H1 (cell line): ENCODE data around the gene ATXN2L. TPM values are rescaled to one million over a fixed set of nuclear protein-coding genes. Genes with fewer than 3 reads are reported as not detected.

Source experiments
- CTCF ChIA-PET: fragments of 300-600 bp; sonication (Branson Sonifier 250); formaldehyde crosslinking; loops from one replicate; lab custom pipeline; 2021; ENCODE audit not compliant: partially characterized antibody; lab: Charles Lee
- POLR2A ChIA-PET: fragments of 300-600 bp; sonication (Branson Sonifier 250); formaldehyde crosslinking; loops from one replicate; lab custom pipeline; 2021; ENCODE audit warnings: inconsistent platforms; ENCODE audit not compliant: partially characterized antibody; lab: Charles Lee
- DNase-seq, 2 experiments: peaks; one replicate each; pipeline versions ENCODE4 v3.0.0 to v3.0.0-alpha.2; 2010 to 2022; ENCODE audit warnings: low spot score in 2 of 2, low read depth in 1 of 2, mixed read lengths in 1 of 2
- FAIRE-seq: peaks from 2 replicates; lab custom pipeline; 2011; peaks lifted over from hg19 to GRCh38; lab: Jason Lieb, UNC
- H2AFZ ChIP-seq: 2 replicates; pipeline ENCODE4 v1.8.1; 2012; ENCODE audit warnings: low read length, inconsistent platforms
- H2AK5ac ChIP-seq: 2 replicates; pipeline ENCODE4 v1.6.1; 2013; ENCODE audit warnings: low read depth, low read length
- H2BK120ac ChIP-seq: replicated peaks from 2 replicates; pipeline ENCODE3; 2013; ENCODE audit warnings: low read depth, low read length, inconsistent platforms
- H2BK12ac ChIP-seq: 2 replicates; pipeline ENCODE4 v1.6.1; 2013; ENCODE audit warnings: low read depth, low read length
- H2BK15ac ChIP-seq: 2 replicates; pipeline ENCODE4 v1.6.1; 2013; ENCODE audit warnings: low read length
- H2BK20ac ChIP-seq: 2 replicates; pipeline ENCODE4 v1.6.1; 2013; ENCODE audit warnings: low read length
- H2BK5ac ChIP-seq: 2 replicates; pipeline ENCODE4 v1.6.1; 2013; ENCODE audit warnings: low read depth, low read length
- H3K14ac ChIP-seq: 2 replicates; pipeline ENCODE4 v1.6.1; 2013; ENCODE audit warnings: inconsistent platforms; ENCODE audit not compliant: insufficient read length
- H3K18ac ChIP-seq: 2 replicates; pipeline ENCODE4 v1.6.1; 2013; ENCODE audit warnings: low read length; ENCODE audit errors: extremely low read depth
- H3K23ac ChIP-seq: 2 replicates; pipeline ENCODE4 v1.6.1; 2013; ENCODE audit warnings: inconsistent platforms; ENCODE audit not compliant: insufficient read length
- H3K23me2 ChIP-seq: 2 replicates; pipeline ENCODE4 v1.6.1; 2013; ENCODE audit warnings: low read depth, low read length
- H3K27ac ChIP-seq: 2 replicates; pipeline ENCODE4 v1.6.1; 2011; ENCODE audit warnings: low read depth, low read length, inconsistent platforms
- H3K27me3 ChIP-seq, 4 experiments: replicated peaks in 1 of 4; 1 replicate in 1 of 4; 2 replicates in 3 of 4; pipeline versions ENCODE4 v1.6.1 to v1.8.1; 2011 to 2013; ENCODE audit warnings: low read length in 3 of 4, mild to moderate bottlenecking in 3 of 4, inconsistent platforms in 2 of 4, mixed read lengths in 2 of 4, moderate library complexity in 1 of 4; ENCODE audit not compliant: control insufficient read depth in 3 of 4, insufficient read depth in 3 of 4; ENCODE audit errors: extremely low read depth in 1 of 4
- H3K36me3 ChIP-seq, 4 experiments: 2 replicates each; pipeline versions ENCODE4 v1.6.1 to v1.8.1; 2011 to 2013; ENCODE audit warnings: mild to moderate bottlenecking in 4 of 4, low read length in 3 of 4, moderate library complexity in 2 of 4, control low read depth in 1 of 4, inconsistent platforms in 1 of 4; ENCODE audit not compliant: insufficient read depth in 4 of 4, control insufficient read depth in 2 of 4
- H3K4ac ChIP-seq: replicated peaks from 2 replicates; pipeline ENCODE3; 2013; ENCODE audit warnings: low read length, low read depth, mixed read lengths, inconsistent platforms; ENCODE audit not compliant: insufficient read length
- H3K4me1 ChIP-seq, 4 experiments: replicated peaks in 1 of 4; 1 replicate in 1 of 4; 2 replicates in 3 of 4; pipeline versions ENCODE4 v1.6.1 to v1.8.1; 2011 to 2013; ENCODE audit warnings: low read length in 3 of 4, inconsistent platforms in 2 of 4, mixed read lengths in 1 of 4; ENCODE audit not compliant: insufficient read depth in 4 of 4, control insufficient read depth in 3 of 4
- H3K4me2 ChIP-seq, 2 experiments: 2 replicates each; pipeline versions ENCODE4 v1.6.1 to v1.8.1; 2011 to 2013; ENCODE audit warnings: low read depth in 2 of 2, low read length in 2 of 2, control low read depth in 1 of 2, inconsistent platforms in 1 of 2, mild to moderate bottlenecking in 1 of 2; ENCODE audit not compliant: insufficient read depth in 1 of 2
- H3K4me3 ChIP-seq, 4 experiments: fragments of 200-600, 300-600 bp in 1 of 4; sonication (generic), shearing (Covaris generic), sonication (Bioruptor Twin) in 1 of 4; 2 replicates each; pipeline versions ENCODE4 v1.5.1 to v1.8.1; 2011 to 2016; ENCODE audit warnings: low read length in 4 of 4, low read depth in 3 of 4, control low read depth in 2 of 4, inconsistent platforms in 2 of 4, mild to moderate bottlenecking in 2 of 4, mixed read lengths in 1 of 4, moderate library complexity in 1 of 4; ENCODE audit not compliant: insufficient read depth in 2 of 4; ENCODE audit errors: extremely low read depth in 1 of 4
- H3K56ac ChIP-seq: replicated peaks from 2 replicates; pipeline ENCODE3; 2013; ENCODE audit warnings: low read depth, mild to moderate bottlenecking, mixed read lengths, low read length, inconsistent platforms; ENCODE audit not compliant: insufficient read length
- H3K79me1 ChIP-seq: 2 replicates; pipeline ENCODE4 v1.6.1; 2013; ENCODE audit warnings: low read depth, low read length, control low read depth
- H3K79me2 ChIP-seq, 2 experiments: 2 replicates each; pipeline versions ENCODE4 v1.6.1 to v1.8.1; 2012 to 2013; ENCODE audit warnings: low read length in 2 of 2, mild to moderate bottlenecking in 2 of 2, inconsistent platforms in 1 of 2; ENCODE audit not compliant: insufficient read depth in 2 of 2, control insufficient read depth in 1 of 2
- H3K9ac ChIP-seq, 4 experiments: replicated peaks in 1 of 4; 1 replicate in 1 of 4; 2 replicates in 3 of 4; pipeline versions ENCODE4 v1.6.1 to v1.8.1; 2011 to 2013; ENCODE audit warnings: low read depth in 3 of 4, low read length in 3 of 4, control low read depth in 2 of 4, mild to moderate bottlenecking in 2 of 4, moderate library complexity in 2 of 4, inconsistent platforms in 1 of 4; ENCODE audit errors: extremely low read depth in 1 of 4
- H3K9me3 ChIP-seq, 2 experiments: 2 replicates each; pipeline versions ENCODE4 v1.6.1 to v1.8.1; 2012 to 2013; ENCODE audit warnings: mild to moderate bottlenecking in 2 of 2, moderate library complexity in 2 of 2, control low read depth in 1 of 2, inconsistent platforms in 1 of 2, low read depth in 1 of 2, low read length in 1 of 2, mixed read lengths in 1 of 2; ENCODE audit not compliant: insufficient read depth in 2 of 2
- H4K20me1 ChIP-seq, 2 experiments: replicated peaks in 1 of 2; 2 replicates each; pipeline versions ENCODE3 to v1.8.1; 2011 to 2013; ENCODE audit warnings: inconsistent platforms in 2 of 2, low read length in 2 of 2, mild to moderate bottlenecking in 1 of 2; ENCODE audit not compliant: insufficient read depth in 2 of 2, control insufficient read depth in 1 of 2
- H4K5ac ChIP-seq: 2 replicates; pipeline ENCODE4 v1.6.1; 2013; ENCODE audit warnings: low read length, low read depth, mixed read lengths, inconsistent platforms; ENCODE audit not compliant: insufficient read length
- H4K8ac ChIP-seq: 2 replicates; pipeline ENCODE4 v1.8.0; 2013; ENCODE audit warnings: mild to moderate bottlenecking, moderate library complexity, low read length, inconsistent platforms; ENCODE audit not compliant: insufficient read depth; ENCODE audit errors: extremely low read depth
- H4K91ac ChIP-seq: replicated peaks from 2 replicates; pipeline ENCODE3; 2013; ENCODE audit warnings: low read length, mixed read lengths, inconsistent platforms; ENCODE audit not compliant: insufficient read length
- JUN ChIP-seq: IDR thresholded peaks from 2 replicates; pipeline ENCODE4 v1.6.1; 2011; ENCODE audit warnings: low read depth, mild to moderate bottlenecking, improper control_type of control experiment, low read length
- POLR2A ChIP-seq, 2 experiments: IDR thresholded peaks; 1 replicate in 1 of 2; 2 replicates in 1 of 2; pipeline ENCODE4 v1.6.1; 2011; ENCODE audit warnings: low read depth in 2 of 2, low read length in 2 of 2, mild to moderate bottlenecking in 2 of 2; ENCODE audit errors: control extremely low read depth in 1 of 2
- WGBS, 2 experiments: shearing (Covaris generic) in 1 of 2; methylation state at CpG; one replicate each; pipeline versions ENCODE4 v1.1.6 to v1.1.7; 2013 to 2015; ENCODE audit warnings: low lambda C conversion rate in 2 of 2, mixed read lengths in 2 of 2, inconsistent platforms in 1 of 2, low coverage in 1 of 2, missing lambda C conversion rate in 1 of 2; ENCODE audit not compliant: insufficient replicate concordance in 2 of 2, insufficient coverage in 1 of 2, insufficient read length in 1 of 2; ENCODE audit errors: extremely low coverage in 1 of 2, missing lambda C conversion rate in 1 of 2; 5-methylcytosine and 5-hydroxymethylcytosine counted together
- polyA plus RNA-seq, 7 experiments: library from polyadenylated mRNA; depleted of rRNA in 3 of 7; stranded (reverse) in 5 of 7; unstranded in 2 of 7; fragments of >200 nt in 5 of 7; fragments of 200-250 nt in 2 of 7; gene quantifications; 1 replicate in 5 of 7; 2 replicates in 1 of 7; 4 replicates in 1 of 7; pipeline versions ENCODE4 v1.2.1 to v1.2.3, GENCODE V29; 2011 to 2013; ENCODE audit warnings: missing spikeins in 2 of 7, mixed read lengths in 2 of 7
- total RNA-seq: library from RNA; stranded (reverse); fragmentation: NEBNext Ultra II Directional; extraction: Animal tissue kit (Norgen Biotek cat#: 25700); gene quantifications from 2 replicates; pipeline ENCODE4 v1.2.1, GENCODE V29; 2021

ATXN2L gene
- total and polyA plus RNA-seq, 2 of the 8 experiments (the other 6 are each of a cell fraction or from before 2014, with no cell fraction given): 79.1 to 227 TPM

- no peak for TF ChIP-seq JUN
- 0 out of 3 replicates have a peak, but pooled peaks of 1 of the 2 experiments have one; percentile 23 for TF ChIP-seq POLR2A (IDR thresholded peaks at IDR 0.05; ENCODE audit: control extremely low read depth in 1 of 2, low read depth in 2 of 2, low read length in 2 of 2)
- TF ChIP-seq, all 59 proteins: peak for 1
- ChIA-PET POLR2A (interaction anchor here (0.9 to 23.4 kb wide), 5 partner anchors 12 to 101 kb away, joined by 3 to 756 read pairs (median 159); partner anchors contain the start of genes ATP2A1, ATXN2L and SH2B1), CTCF (interaction anchor here (1.1 to 4.8 kb wide), 4 partner anchors 8 to 101 kb away, joined by 5 to 34 read pairs (median 17); partner anchors contain the start of gene SH2B1)
- Histone ChIP-seq H2BK12ac (no peak overlapping the region), H3K9me3 (no peaks in the 10 kb centered on the region), H3K27ac (no peak overlapping the region), H3K23me2 (peaks cover 14% of the 10 kb centered on the region), H3K9ac (no peak overlapping the region), H2BK5ac (no peak overlapping the region), H3K4me2 (peak overlapping the region in 1 of 2 experiments; percentile 71; a peak in 1 of 4 replicates), H3K18ac (no peak overlapping the region), H3K4me3 (0 out of 8 replicates have a peak overlapping the region, but pooled peaks of 1 of the 4 experiments have one; percentile 96), H4K20me1 (peaks cover 2 to 14% of the 10 kb centered on the region in 2 experiments), H3K36me3 (peaks cover 17 to 32% (median 28%) of the 10 kb centered on the region in 4 experiments), H4K5ac (no peak overlapping the region), H3K79me1 (0 out of 2 replicates have a peak, but pooled peaks cover 2% of the 10 kb centered on the region), H3K23ac (no peak overlapping the region), H3K79me2 (peaks cover 0 to 20% of the 10 kb centered on the region in 2 experiments; a peak in 3 of 4 replicates), H2BK15ac (no peak overlapping the region), H3K4me1 (peaks cover 0 to 7% (median 3%) of the 10 kb centered on the region in 4 experiments; a peak in 5 of 7 replicates), H3K4ac (no peak overlapping the region), H2AFZ (no peak overlapping the region), H4K8ac (peak overlapping the region; percentile 48; the same call in 1 of the 2 replicates), H3K27me3 (no peaks in the 10 kb centered on the region), H2BK120ac (no peak overlapping the region), H3K14ac (no peak overlapping the region), H3K56ac (no peak overlapping the region), H2BK20ac (no peak overlapping the region), H2AK5ac (no peak overlapping the region), H4K91ac (no peak overlapping the region)
- DNase-seq (no peak), FAIRE-seq (no peak)
- WGBS, 2 experiments: 90% methylated on average over 16 of the region's 19 CpGs; no CpG with 5 or more reads in 1 of the 2 experiments
These were observed 21.6 kb downstream of the ATXN2L start for GRCh38 chr16:28844226-28844885.
